ENCODE data around the gene MYO18A.
"Not testable (repeated sequence)": the region's sequence is repeated elsewhere in the genome, so short reads cannot be mapped to it uniquely, and the experiment has no call there.

The MYO18A gene

DNA sequence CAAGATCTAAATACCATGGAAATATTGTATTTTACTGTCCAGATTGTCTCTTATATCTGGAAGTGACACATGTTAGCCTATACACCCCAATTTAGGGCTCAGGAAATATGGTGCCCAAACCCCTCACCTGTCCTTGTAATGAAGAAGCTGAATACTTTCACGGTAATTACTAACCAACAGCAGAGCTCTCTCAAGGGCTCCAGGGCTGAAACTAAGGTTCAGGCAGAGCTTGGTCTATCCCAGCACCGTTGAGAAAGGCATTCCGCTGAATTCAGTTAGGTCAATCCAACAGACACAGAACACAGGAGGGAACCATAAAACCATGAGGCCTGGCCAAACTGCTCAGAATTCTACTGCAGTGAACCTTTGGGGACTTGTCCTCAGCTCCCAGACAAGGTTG is 14.9 kb downstream of the MYO18A start:
- no peak for DNase-seq

DNA sequence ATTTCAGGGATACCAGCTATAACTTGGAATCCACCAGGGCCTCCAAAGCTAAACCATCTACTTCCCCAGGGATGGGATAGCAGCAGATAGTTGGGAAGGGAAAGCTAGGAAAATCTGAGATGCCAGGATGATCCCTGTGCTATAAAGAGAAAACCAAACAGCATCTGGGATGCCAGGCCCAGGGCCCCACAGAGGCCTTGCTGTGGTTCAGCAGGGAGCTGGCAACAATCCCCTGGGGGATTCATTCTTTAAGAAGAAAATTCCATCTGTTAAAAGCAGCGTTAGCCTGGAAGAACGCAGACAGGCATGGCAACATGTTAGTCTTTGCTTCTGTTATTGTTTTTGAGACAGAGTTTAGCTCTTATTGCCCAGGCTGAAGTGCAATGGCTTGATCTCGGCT is 16.6 kb downstream of the MYO18A start:
- no peak for DNase-seq

DNA sequence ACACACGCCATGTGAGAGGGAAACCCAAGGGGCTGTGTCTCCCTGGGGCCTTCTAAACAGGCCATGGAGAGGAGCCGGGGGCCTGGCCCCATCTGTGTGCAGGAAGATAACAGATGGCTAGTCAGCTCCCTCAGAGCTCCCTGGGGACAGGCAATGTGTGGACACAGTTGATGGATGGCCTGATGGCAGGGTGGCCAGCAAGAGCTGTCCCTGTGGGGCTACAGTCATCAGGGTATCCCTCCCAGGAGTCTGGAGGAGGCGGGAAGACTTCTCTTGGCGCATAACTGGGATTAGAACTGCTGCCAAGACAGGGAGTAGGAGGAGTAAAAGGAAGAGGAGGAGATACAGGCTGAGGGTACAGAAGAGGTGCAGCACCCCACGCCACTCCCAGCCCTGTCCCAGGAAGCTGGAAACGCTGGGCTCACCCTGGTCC is 17.3 kb downstream of the MYO18A start:
- no peak for DNase-seq

DNA sequence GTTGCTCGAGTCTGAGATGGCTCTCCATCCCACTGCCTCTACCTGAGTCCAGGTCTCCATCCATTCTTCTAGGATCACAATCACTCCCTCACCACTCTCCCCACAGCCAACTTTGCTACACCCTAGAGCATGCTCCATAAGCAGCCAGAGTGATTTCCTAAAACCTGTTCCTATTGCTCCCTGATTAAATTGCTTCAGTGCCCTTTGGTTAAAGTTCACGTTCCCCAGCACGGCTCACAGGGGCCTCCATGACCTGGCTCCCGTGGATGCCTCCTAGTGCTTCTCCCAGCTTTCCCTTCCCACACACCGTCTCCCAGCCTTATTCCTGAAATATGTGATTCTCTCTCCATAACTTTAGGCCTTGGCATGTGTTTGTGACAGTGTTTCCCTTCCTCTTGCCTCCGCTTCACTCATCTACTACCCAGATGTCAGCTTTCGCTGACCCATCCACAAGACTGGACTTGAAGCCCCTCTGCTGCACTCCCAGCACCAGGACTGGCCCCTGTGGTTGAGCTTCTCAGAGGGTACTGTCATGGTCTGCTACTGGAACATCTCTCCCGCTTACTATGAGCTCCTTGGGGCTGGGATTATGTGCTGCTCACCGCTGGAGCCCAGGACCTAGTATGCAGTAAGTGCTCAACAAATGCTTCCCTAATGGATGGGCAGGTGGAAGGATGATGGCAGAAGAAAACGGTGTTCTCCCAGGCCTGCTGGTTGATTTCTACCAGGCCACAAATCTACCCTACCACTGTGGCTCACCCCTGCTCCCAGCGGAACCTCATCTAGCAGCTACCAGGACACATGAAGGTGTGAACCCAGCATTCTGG is 17.9 kb downstream of the MYO18A start:
- no peak for DNase-seq

DNA sequence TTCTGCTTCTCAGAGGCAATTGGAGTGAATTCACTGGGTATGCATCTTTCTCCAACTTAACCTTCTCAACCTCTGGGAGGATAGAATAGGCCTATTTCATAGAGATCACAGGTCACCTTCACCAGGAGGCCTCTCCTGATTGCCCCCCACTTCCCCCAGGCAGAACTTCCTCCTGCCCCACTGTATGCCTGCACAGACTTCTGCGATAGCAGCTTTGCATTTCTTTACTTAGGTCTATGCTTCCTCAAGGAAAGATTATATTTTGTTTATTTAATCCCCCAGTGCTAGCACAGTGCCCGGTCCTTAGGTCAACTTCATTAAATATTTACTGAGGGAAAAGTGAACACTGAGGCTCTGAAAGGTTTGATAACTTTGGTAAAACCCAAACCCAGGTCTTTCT is 19.9 kb downstream of the MYO18A start:
- no peak for DNase-seq

DNA sequence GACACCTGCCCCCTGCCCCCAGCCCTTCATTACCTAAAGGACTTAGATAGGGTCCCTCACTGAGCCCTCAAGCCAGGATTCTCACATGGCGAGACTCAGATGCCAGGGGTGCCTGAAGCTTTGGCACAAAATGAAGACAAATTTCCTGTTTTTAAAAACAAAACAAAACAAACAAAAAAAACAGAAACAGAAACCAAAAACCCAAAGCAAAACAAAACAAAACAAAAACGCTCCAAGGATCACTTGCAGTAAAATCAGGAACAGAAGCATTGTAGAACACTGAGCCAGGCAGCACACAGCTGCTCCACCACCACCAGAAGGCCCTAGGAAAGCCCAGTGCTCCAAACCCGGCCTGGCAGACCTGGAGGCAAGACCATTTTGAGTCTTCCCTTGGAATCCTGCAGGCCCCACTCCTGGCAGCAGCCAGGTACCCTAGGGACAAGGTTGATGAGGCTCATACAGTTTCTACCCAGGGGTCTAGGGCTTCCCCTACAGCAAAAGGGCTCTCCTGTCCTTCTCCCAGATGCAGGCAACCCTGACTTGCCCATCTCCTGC is 20.8 kb downstream of the MYO18A start:
- no peak for DNase-seq

DNA sequence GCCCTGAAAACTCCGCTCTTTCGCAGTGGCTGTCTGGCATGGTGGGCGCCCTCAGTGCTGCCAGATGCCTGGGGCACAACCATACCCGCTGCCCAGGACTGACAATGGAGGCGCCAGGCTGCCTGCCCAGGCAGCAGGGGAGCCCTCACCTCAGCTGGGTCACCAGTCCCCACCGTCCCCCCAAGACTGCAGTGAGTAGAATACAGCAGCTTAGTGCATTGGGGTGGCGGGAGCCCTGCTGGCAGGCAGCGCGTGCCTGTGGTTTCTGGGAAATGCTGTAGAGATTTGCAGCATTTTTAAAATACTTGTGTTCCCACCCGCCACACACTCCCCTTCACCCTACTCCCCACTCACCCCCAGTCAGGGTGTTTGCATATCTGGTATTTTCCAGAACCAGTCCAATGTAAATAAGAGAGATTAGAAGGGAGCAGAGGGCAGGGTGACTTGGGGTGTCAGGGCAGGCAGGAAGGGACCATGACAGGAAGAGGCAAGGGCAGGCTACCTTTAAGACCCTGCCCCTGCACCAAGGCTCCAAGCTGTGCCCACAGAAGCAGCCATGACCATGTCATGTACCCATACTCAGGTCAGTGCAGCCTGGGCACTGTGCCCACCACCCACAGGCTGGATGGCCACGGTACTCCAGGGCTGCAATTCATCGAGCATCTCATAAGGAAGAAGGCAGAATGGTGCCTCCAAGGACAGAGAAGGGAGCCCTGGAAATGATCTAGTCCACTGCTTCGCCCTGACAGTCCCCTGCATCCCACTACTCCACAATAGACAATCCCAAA is 21.5 kb downstream of the MYO18A start:
- DNase-seq, result no peak

DNA sequence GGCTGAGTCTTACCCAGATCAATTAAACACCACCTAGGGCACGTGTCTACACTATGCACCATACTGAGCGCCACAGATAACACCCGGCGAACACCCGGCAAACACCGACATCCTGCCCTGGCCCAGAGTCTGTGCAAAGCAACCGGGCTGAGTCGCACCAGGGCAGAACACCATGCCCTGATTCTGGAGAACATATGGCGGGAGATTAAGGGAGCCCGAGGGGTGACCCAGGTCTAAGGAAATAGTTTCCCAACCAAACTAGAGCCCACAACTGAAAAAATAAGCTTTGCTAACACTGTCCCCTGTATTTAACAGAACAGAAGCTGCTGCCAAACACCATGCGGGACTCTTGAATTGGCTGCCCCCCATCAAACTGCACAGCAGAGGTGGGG is 22.1 kb downstream of the MYO18A start:
- no peak for DNase-seq

DNA sequence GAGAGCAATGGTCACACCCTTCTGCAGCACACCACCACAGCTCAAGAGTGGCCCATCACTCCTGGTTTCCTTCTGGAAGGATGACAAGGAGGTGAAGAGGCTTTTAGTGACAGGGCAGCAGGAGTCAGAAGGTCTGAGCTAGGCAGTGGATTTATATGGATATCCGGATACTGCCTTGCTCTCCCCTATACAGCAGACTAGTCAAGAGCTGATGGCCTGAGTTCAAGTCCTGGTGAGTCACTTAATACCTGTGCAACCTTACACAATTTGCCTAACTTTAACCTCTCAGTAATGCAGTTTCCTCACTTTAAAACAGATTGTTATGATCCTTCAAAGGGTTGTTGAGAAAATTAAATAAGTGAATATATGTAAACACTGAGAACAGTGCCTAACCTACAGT is 22.9 kb downstream of the MYO18A start:
- DNase-seq, result no peak

DNA sequence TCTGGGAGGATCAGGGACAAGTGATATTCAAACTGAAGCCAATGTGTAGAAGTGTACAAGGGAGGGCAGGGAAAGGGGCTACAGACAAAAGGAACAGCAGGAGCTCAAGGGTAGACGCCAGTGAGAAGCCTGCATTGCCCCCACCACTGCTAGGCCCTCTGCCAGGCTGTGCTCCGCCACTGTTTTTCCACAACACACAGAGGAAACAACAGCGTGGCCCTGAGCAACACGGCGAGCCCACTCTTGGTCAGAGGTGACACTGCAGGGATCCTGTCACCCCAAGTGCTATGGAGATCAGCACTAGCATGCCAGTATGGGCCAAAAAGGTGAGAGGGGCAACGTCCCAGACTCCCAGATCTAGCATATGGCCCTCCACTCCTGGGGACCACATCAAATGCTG is 23.4 kb downstream of the MYO18A start:
- no peak for DNase-seq

DNA sequence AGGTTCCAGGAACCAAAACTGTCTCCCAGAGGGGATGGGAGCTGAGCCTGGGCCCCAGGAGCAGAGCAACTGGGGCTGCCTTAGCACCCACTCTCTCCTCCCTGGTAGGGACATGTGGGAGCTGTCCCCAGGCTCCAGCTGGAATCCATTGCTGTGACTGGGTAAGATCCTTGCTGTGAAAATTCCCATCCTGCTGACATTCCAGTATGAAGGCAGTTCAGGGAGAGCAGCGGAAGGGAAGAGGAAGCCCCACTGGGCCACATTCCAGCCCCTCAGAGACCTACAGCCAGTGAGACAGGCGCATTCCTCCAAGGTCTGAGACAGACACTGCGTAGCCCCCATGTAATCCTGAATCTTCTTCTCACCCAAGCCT is 24.2 kb downstream of the MYO18A start:
- no peak for DNase-seq

DNA sequence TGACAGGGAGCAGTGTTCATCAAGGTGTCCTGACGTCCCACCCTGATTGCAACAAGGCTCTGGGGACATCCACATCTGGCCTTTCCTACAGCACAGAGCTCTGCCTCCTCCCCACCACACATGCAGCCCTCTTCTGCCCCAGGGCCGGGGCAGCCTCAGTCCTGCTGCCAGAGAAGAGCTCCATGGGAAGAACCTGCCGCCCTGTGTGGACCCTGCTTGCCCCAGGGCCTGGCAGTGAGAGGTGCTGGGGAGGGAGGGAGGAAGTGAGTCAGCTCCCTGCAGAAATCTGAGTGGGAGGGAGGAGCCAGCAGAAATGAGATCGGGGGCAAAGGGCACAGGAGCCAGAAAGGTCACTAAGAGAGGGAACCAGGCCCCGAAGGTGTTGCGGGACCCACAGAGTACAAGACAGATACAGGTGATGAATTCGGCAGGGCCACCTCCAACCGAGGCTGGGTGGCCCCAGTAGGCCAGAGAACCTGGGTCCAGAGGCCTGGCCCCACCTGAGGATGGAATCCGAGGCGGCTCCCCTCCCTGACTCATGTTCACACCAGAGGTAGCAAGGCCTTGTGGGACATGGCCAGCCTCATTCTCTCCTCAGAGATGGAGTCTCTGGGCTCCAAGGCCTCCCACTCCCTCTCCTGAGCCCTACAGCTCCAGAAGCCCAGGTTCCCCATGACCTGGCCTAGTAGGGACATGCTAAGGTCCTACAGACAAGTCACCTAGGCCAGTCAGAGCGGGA is 24.8 kb downstream of the MYO18A start:
- DNase-seq, result peak in 1 of 4 experiments; percentile 28

DNA sequence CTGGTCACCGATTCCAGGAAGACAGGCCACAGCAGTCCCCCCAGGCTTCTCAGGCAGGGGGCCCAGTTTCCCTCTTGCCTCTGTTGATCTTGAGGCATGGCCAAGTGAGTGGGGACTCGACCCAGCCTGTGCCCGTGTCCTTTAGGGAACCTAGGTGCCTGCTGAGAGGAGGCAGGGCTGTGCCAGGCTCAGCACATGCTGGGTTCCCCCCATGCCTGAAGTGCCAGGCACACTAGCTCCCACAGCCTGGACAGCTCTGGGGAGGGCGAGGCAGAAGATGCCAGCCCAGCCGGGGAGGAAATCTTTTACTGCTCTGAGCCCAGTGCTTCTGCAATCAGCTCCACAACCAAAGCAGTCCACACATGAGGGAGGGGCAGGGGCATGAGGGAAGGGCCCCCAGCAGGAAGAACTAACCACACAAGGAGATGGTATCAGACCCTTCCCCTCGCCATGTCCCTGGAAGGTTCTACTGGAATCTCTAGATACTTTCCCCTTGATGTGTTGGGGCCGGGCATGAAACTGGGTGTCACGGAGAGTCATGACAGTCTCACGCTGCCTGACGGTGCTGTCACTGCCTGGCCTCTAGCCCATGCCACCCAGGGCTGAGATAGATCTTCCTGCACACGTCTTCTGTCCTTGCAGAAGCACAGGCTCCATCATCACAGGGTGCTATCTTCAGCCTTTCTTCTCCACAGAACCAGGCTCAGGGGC is 25.5 kb downstream of the MYO18A start:
- DNase-seq, result no peak

DNA sequence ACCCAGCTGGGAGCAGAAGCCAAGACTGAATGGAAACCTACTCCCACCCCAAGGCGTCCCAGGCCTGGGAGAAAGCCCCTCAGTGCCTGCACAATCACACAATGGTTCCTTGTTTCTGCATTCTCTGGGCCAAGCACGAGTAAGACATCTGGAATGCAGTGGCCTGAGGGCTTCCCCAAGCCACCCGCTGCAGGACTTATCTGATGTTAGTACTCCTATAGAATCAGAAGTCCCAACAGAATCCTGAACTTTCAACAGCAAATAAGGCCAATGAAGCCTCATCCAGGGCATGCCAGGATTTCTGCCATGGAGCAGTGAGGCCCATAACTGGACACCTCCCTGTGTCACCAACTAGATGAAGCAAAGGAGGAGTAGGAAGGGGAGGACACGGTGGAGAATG is 28.6 kb downstream of the MYO18A start:
- DNase-seq, result no peak

DNA sequence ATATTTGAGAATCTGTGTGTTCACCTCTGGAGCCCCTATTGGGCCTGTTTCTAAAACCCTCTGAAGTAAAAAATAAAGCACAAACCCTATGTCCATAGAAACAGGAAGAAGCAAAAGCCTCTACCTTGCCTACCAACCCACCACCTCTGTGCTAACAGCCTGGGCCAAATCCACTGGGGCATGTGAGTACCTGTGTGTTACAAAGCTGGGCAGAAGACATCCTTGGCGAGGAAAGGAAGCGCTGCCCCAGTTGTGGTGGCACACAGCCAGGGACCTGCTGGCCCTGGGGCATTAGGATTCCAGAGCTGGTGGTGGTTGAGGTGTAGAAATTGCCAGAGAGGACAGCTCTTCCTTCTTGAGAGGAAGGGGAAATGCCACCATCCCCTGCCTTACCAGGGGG is 30.0 kb downstream of the MYO18A start:
- no peak for DNase-seq

DNA sequence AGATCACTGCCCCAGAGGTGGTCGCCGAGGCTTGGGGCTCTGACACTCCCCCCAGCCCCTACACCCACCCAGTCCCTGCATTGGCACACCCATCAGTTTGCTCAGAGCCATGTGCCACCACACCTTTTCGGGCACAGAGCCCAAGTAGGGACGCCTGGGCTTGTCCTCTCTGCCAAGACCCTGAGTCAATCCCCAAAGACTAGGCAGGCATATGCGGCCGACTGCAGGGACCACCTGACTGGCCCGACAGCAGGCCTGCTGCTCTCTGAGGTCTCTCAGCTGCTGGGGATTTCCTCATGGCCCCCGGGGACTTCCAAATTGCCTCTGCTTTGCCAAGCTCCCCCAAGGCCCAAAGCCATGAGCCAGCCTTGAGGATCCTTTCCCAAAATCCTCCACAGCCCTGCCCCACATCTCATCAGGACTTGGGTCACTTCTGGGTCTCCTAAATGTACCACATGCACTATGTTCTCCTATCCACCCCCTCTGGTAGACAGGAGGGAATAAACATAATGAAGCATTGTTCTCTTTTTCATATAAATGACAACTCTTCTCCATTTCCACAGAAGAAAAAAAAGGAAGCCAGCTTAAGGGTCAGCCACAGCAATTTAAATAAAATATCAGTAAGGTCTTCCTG is 30.6 kb downstream of the MYO18A start:
- no peak for DNase-seq

DNA sequence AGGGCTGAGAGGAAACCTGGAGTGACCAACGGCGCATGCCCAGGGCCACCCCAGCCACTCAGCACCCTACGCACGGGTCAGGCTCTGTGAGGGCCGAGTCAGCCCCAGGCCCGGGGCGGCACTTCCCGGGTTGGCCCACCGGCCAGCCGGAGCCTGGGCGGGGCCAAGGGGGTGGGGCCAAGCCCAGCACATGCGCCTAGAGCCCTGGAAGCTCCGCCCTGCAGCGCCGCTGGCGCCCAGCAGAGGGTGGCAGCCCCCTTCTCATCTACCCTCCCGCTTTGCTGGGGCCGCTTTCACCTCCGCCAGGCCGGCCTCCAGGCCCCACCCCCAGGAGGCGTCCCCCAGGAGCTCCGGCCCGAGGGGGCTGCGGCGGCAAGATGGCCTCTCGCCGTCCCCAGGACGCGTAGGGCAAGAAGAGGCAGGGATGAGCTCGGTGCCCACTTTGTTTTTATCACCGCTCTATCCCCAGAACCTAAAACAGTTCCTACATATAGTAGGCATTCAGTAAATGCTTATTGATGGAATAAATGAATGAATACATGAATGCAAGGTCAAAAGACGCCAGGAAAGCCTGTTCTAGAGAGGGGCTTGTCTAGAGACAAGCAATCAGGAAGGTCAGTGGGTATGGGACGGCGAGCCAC is 31.3 kb downstream of the MYO18A start:
- peak; percentile 78 to 89 (median 79) for DNase-seq

DNA sequence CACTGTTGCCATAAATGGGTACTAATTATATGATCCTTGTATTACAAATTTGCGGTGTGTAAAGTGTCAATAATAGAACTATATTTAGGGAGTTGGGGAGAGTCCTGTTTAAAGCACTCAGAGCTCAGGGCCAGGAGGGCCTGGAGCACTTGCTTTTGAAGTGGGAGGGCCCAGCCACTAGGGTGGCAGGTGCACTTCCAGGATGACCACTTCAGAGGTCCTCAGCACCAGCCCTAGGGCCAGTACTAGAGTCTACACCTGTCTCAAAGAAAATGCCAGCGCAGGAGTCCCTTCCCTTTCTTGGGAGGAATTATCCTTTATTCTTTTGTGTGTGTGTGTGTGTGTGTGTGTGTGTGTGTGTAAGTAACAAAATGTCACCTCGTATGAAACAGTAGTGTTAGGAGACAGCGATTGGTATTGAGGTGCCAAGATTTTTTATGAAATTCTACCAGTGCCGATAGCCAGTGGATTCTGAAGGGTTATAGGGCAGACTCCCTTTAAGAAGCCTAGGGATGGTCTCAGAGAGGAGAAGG is 31.9 kb downstream of the MYO18A start:
- DNase-seq, result no peak

DNA sequence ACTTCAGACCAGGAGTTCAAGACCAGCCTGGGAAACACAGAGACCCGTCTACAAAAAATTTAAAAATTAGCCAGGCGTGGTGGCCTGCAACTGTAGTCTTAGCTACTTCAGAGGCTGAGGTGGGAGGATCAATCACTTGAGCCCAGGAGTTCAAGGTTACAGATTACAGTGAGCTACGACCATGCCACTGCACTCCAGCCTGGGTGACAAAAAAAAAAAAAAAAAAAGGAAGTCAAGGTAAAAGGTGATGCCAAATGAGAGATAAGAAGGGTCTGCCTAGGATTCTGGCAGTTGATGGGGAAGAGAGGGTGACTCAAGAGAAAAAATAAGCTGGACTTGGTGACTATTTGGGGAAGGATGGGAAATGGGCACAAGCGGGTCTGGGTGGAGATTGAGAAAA is 32.5 kb downstream of the MYO18A start:
- DNase-seq, result no peak

DNA sequence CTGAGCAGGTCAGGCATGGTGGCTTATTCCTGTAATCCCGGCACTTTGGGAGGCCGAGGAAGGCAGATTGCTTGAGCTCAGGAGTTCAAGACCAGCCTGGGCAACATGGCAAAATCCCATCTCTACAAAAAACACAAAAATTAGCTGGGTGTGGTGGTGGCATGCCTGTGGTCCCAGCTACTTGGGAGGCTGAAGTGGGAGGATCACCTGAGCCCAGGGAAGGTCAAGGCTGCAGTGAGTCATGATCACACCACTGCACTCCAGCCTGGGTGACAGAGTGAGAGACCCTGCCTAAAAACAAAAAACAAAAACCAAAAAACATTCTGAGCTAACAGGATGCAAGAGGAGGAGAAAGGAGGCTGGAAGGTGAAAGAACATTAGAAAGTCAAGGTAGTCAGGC is 33.0 kb downstream of the MYO18A start:
- not testable (repeated sequence) for DNase-seq

DNA sequence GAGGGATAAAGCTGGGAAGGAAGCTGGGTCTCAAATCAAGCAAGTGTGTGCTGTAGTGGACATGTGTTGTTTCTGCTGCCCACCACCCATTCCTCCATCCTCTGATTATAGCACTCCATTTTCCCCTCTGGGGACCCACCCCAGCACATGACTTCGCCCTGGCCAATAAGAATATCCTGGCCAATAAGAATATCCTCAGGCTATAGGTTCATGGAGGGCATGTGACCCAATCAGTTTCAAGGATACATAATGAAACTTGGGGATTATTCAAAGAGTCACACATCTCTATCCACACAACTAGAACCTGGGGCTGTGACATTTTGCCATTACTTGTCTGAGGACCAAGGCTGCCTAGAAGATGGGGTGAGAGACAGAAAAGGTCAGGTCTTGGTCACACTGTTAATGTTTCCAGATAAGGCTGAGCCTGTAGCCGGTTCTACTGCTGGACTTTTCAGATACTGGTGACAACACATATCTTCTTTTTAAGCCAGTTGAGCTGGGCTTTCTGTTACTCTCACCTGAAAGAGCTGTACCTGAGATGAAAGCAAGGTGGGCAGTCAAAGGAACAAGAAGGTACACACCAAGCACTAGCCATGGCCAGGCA is 33.7 kb downstream of the MYO18A start:
- no peak for DNase-seq

Measured in activated naive CD4-positive, alpha-beta T cell (primary cell).